ENCODE data around the gene HOXA5.

Gene HOXA5

GRCh38 chr7:27158436-27159265 is 15.2 kb upstream of the HOXA5 start:
- DNase-seq, result no peak

- no peak for DNase-seq
These were observed 14.4 kb upstream of the HOXA5 start for GRCh38 chr7:27157702-27158431.

- no peak for DNase-seq
These were observed 13.6 kb upstream of the HOXA5 start for GRCh38 chr7:27156916-27157701.

- DNase-seq, result peak; percentile 82
These were observed 13.0 kb upstream of the HOXA5 start, which contains the start of gene HOXA7 for GRCh38 chr7:27156508-27156898. HOXA7 (minus strand) TSS chr7:27156675; CDS start chr7:27156545, 130 bp downstream.

GRCh38 chr7:27155816-27156507 is 12.5 kb upstream of the HOXA5 start:
- peak; percentile 32 for DNase-seq

GRCh38 chr7:27154901-27155815 is 11.7 kb upstream of the HOXA5 start:
- no peak for DNase-seq

- DNase-seq, result no peak
These were observed 10.9 kb upstream of the HOXA5 start for GRCh38 chr7:27154369-27154768.

GRCh38 chr7:27153526-27153925 is 10.0 kb upstream of the HOXA5 start:
- no peak for DNase-seq

- DNase-seq, result no peak
These were observed 9.4 kb upstream of the HOXA5 start for GRCh38 chr7:27152816-27153442.

GRCh38 chr7:27151931-27152815 is 8.7 kb upstream of the HOXA5 start, which contains the start of gene HOXA3:
HOXA3 (minus strand) TSS chr7:27152583; CDS start chr7:27110640, 41,943 bp downstream.
- DNase-seq, result peak; percentile 83

- DNase-seq, result no peak
These were observed 8.0 kb upstream of the HOXA5 start for GRCh38 chr7:27151341-27151930.

- peak; percentile 90 for DNase-seq
These were observed 7.3 kb upstream of the HOXA5 start for GRCh38 chr7:27150568-27151340.

- no peak for DNase-seq
These were observed 6.5 kb upstream of the HOXA5 start for GRCh38 chr7:27149842-27150567.

GRCh38 chr7:27148756-27149641 is 5.5 kb upstream of the HOXA5 start:
- DNase-seq, result peak; percentile 51

- peak; percentile 20 for DNase-seq
These were observed 4.7 kb upstream of the HOXA5 start for GRCh38 chr7:27148031-27148755.

All from HCEC 1CT (cell line).